ENCODE measurements around the gene TTLL11.

The TTLL11 gene

GRCh38 chr9:121837113-121837961, 255.8 kb downstream of the TTLL11 start:
- no peak for DNase-seq
- in situ Hi-C loops (cut with MboI; ENCODE audit: low pct_unique_long_range_greater_than_20kb, low sequenced_read_pairs): no loop called here

- in situ Hi-C loops (cut with MboI; ENCODE audit: low pct_unique_long_range_greater_than_20kb, low sequenced_read_pairs): no loop called here
- no peak for DNase-seq
Observed at GRCh38 chr9:121836366-121836885, 256.7 kb downstream of the TTLL11 start.

DNA sequence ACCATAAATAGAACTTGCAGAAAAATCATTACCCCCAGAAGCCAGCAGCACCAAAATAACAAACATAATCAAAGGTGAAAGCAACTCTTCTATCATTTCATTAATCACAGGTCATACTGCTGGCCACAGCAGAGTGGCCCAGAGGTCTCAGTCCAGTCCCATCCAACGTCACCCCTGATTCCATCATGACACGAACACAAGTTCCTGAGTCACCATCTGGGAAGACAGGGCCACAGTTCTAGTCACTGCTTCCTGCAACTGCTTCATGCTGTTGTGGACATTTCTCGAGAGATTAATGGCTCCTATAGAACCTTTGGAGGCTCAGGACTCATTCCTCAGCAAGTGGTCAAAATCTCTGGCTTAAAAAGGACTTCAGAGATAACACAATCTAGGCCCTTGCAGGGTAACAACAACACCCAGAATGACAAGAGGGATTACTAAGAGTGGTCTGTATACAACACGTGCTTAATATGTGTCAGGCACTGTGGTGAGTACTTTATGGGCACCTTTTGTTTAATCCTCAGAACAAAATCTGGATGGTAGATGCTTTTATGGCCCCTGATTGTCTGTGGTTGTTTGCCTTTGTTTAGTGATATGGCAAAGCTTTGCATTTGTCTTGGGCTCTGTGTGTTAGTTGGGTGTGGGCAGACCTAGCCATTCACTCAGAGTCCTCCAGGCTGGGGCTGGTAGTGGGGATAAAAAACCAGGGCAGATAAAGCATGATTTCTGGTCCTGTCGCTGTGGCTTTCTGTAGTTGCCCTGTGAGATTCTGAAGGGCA, 257.3 kb downstream of the TTLL11 start:
- in situ Hi-C loops (cut with MboI; ENCODE audit: low pct_unique_long_range_greater_than_20kb, low sequenced_read_pairs): no loop called here
- DNase-seq: no peak

- no peak for DNase-seq
- in situ Hi-C loops (cut with MboI; ENCODE audit: low pct_unique_long_range_greater_than_20kb, low sequenced_read_pairs): no loop called here
Observed at GRCh38 chr9:121833061-121833460, 260.0 kb downstream of the TTLL11 start.

DNA sequence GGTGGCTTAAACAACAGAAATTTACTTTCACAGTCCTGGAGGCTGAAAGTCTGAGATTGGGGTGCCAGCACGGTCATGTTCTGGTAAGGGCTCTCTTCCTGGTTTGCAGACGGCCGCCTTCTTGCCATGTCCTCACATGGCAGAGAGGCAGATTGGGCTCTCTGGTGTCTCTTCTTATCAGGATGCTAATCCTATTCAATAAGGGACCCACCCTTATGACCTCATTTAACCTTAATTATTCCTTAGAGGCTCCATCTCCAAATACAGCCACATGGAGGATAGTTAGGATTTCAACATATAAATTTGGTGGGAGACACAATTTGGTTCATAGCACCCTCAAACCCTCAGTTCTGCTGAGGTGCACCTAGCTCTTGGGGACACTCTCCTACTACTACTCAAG, 261.2 kb downstream of the TTLL11 start:
- in situ Hi-C loops (cut with MboI; ENCODE audit: low pct_unique_long_range_greater_than_20kb, low sequenced_read_pairs): no loop called here
- no peak for DNase-seq

- no peak for DNase-seq
Observed at GRCh38 chr9:121830441-121831140, 262.5 kb downstream of the TTLL11 start.

GRCh38 chr9:121827251-121827967, 265.7 kb downstream of the TTLL11 start:
- DNase-seq: no peak
- in situ Hi-C loops (cut with MboI; ENCODE audit: low pct_unique_long_range_greater_than_20kb, low sequenced_read_pairs): no loop called here

More at GRCh38 chr9:121830441-121831140, 262.5 kb downstream of the TTLL11 start:
- in situ Hi-C loops (cut with MboI; ENCODE audit: low pct_unique_long_range_greater_than_20kb, low sequenced_read_pairs): no loop called here

DNA sequence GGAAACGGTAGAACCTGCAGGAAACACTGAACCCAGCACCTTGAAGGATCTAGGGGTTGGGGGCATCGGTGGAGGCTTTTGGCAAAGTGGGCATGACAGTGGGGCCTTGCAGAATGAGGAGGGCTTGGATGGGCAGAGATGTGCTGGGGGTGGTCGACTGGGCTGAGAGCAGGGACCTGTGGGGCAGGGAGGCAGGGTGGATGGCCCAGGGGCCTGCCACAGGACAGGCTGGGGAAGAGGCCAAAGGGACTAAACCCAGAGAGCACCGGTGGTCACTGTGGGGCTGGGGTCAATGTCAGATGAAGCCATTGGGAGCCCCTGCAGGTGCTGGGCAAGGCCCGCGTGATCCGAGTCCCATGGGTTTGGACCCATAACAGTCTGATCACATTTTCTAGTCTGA, 266.4 kb downstream of the TTLL11 start:
- no peak for DNase-seq
- in situ Hi-C loops (cut with MboI; ENCODE audit: low pct_unique_long_range_greater_than_20kb, low sequenced_read_pairs): no loop called here

GRCh38 chr9:121825031-121825691, 267.9 kb downstream of the TTLL11 start:
- DNase-seq: peak; percentile 19

DNA sequence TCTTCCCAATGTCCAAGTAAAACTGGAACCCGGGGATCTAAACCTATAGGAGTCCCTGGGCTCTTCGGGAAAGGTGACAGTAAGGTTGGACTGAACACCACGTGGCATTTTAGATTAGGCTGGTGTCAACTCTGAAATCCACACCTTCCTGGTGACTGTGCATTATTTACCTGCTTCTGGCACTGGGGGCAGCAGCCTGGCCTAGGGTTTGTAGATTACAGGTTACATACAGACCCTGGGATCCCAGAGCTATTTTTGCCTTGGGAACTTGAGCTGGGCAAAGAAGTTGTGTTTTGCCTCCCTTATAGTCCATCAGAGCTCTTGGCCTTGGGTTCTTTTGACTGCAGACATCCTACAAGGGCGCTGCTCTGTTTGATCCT, 268.5 kb downstream of the TTLL11 start:
- peak; percentile 4 for DNase-seq
- in situ Hi-C loops (cut with MboI; ENCODE audit: low pct_unique_long_range_greater_than_20kb, low sequenced_read_pairs): no loop called here

More at GRCh38 chr9:121825031-121825691, 267.9 kb downstream of the TTLL11 start:
- in situ Hi-C loops (cut with MboI; ENCODE audit: low pct_unique_long_range_greater_than_20kb, low sequenced_read_pairs): no loop called here

DNA sequence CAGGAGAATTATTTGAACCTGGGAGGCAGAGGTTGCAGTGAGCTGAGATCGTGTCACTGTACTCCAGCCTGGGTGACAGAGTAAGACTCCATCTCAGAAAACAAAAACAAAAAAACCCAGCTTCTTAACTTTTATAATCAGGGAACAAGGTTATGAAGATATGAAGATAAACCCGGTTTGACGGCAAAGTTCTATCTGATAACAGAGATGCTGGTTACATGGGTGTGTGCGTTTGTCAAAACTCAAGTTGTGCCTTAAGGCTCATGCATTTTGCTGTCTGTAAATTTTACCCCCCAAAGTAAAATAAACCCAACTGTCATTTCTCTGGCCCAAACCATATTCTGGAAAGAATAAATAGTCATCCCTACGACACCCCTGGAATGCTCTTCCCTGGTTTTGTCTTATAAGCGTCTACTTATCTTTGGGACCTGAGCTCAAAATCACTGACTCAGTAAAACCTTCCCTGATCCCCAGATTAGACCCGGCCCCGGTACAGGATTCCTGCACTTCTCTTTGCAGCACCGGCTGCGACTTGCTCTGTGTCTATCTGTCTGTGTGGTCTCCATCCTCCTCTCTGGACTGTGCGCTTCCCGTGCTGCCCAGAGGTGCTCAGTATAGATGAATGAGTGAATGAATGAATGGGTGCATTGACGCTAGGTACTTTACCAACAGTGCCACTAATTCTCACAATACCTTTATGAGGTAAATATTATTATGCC, 269.5 kb downstream of the TTLL11 start:
- DNase-seq: no peak
- in situ Hi-C loops (cut with MboI; ENCODE audit: low pct_unique_long_range_greater_than_20kb, low sequenced_read_pairs): no loop called here

- in situ Hi-C loops (cut with MboI; ENCODE audit: low pct_unique_long_range_greater_than_20kb, low sequenced_read_pairs): no loop called here
- no peak for DNase-seq
Observed at GRCh38 chr9:121822093-121823085, 270.7 kb downstream of the TTLL11 start.

DNA sequence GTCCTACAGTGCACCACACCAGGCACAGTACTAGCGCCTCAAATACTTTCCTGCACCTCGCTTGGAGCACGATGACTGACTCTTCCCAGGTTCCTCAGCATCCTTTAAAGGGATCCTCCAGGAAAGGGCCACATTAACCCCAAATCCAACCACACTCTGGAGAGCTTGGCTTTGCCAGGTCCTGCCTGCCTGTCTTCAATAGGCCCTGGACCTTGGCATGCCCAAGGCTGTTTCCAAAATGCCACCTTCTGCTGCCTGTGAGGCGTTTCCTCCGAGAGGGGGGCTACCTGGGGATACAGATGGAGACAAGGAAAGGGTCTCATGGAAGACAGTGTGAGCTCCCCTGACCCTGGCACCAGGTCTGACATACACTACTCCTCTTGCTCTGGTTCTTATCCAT, 271.8 kb downstream of the TTLL11 start:
- no peak for DNase-seq
- in situ Hi-C loops (cut with MboI; ENCODE audit: low pct_unique_long_range_greater_than_20kb, low sequenced_read_pairs): no loop called here

DNA sequence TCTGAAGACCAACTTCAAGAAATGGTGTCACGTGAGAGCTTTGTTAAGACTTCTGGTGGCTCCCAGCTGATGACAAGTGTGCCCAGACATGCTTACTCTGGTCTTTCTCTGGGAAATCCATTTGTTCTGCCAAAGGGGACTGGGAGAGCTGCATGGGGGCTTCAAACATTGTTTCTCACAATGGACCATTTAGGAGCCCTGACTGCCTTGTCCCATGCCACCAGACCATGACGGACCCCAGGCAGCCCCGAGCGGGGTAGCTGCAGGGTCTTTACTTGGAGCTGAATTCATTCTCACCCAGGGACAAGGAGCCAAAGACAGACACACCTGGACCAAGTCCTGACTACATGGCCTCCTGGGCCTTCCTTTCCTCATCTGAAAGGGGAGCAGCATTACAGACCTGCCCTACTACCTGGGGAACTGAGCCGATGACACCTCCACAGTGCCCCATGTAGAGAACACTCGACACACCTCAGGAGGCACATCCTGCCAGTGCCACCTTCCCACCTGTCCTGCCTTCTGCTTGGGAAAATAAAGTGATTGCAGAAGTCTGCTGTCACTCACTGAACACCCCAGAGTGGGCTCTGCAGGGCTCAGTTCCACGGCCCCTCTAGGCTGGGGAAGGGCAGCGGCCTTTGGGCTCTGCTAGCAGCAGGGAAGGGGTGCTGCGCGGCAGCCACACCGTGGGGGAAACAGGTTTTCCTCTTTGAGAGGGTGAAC, 272.7 kb downstream of the TTLL11 start:
- DNase-seq: no peak
- in situ Hi-C loops (cut with MboI; ENCODE audit: low pct_unique_long_range_greater_than_20kb, low sequenced_read_pairs): no loop called here

- in situ Hi-C loops (cut with MboI; ENCODE audit: low pct_unique_long_range_greater_than_20kb, low sequenced_read_pairs): no loop called here
- DNase-seq: peak; percentile 63
Observed at GRCh38 chr9:121819428-121820231, 273.5 kb downstream of the TTLL11 start.
